GM21825 (cell line): ENCODE measurements around the gene USP4.
"Not testable (repeated sequence)": the region's sequence is repeated elsewhere in the genome, so short reads cannot be mapped to it uniquely, and the experiment has no call there.

Experiments
- ATAC-seq: cut with Tn5 transposase; IDR thresholded peaks from one replicate; pipeline ENCODE4 v1.9.1; 2021; ENCODE audit warnings: mild to moderate bottlenecking, moderate library complexity; ENCODE audit not compliant: unreplicated experiment

USP4 gene

GRCh38 chr3:49339941-49340800 is at the start of gene USP4:
Gene USP4, minus strand, starts transcription at chr3:49340053. Its CDS starts 29 bp downstream, at chr3:49340024.
- ATAC-seq = peak; percentile 87

- ATAC-seq = no peak
Observed at GRCh38 chr3:49389297-49389696, 49.4 kb upstream of the USP4 start.

GRCh38 chr3:49388289-49388820 is 48.5 kb upstream of the USP4 start:
- no peak for ATAC-seq

- ATAC-seq = no peak
Observed at GRCh38 chr3:49387721-49388120, 47.9 kb upstream of the USP4 start.

GRCh38 chr3:49386056-49386756 is 46.4 kb upstream of the USP4 start:
- no peak for ATAC-seq

- ATAC-seq = no peak
Observed at GRCh38 chr3:49385617-49386016, 45.8 kb upstream of the USP4 start.

GRCh38 chr3:49383387-49383786 is 43.5 kb upstream of the USP4 start:
- ATAC-seq = no peak

- no peak for ATAC-seq
Observed at GRCh38 chr3:49378249-49378895, 38.5 kb upstream of the USP4 start.

- ATAC-seq = no peak
Observed at GRCh38 chr3:49377483-49377882, 37.6 kb upstream of the USP4 start.

- ATAC-seq = no peak
Observed at GRCh38 chr3:49371946-49372345, 32.1 kb upstream of the USP4 start.

- no peak for ATAC-seq
Observed at GRCh38 chr3:49370585-49371290, 30.9 kb upstream of the USP4 start.

GRCh38 chr3:49362561-49362960 is 22.7 kb upstream of the USP4 start:
- ATAC-seq = no peak

GRCh38 chr3:49359623-49360022 is 19.8 kb upstream of the USP4 start:
- no peak for ATAC-seq

- ATAC-seq = peak; percentile 14
Observed at GRCh38 chr3:49358884-49359225, 19.0 kb upstream of the USP4 start.

- peak; percentile 86 for ATAC-seq
Observed at GRCh38 chr3:49358217-49358883, 18.5 kb upstream of the USP4 start, which contains the start of gene GPX1. Gene GPX1, minus strand, starts transcription at chr3:49358353. Its CDS starts 75 bp downstream, at chr3:49358278.

GRCh38 chr3:49357443-49358216 is 17.8 kb upstream of the USP4 start:
- ATAC-seq = not testable (repeated sequence)

GRCh38 chr3:49357095-49357442 is 17.2 kb upstream of the USP4 start:
- not testable (repeated sequence) for ATAC-seq

GRCh38 chr3:49352890-49353421 is 13.1 kb upstream of the USP4 start:
- ATAC-seq = no peak

- ATAC-seq = no peak
Observed at GRCh38 chr3:49352281-49352680, 12.4 kb upstream of the USP4 start.
